CD14-positive monocyte (primary cell): ENCODE results near the gene HIBADH. TPM values are rescaled to one million over a fixed set of nuclear protein-coding genes. Genes with fewer than 3 reads are reported as not detected.

Experiments
- DNase-seq, 3 donors: peaks; one replicate each; pipeline ENCODE4 v3.0.0-alpha.2; 2011 to 2022
- H2AFZ ChIP-seq: 2 replicates; pipeline ENCODE4 v1.6.0; 2012; ENCODE audit warnings: mild to moderate bottlenecking, low read depth, low read length, inconsistent platforms; ENCODE audit not compliant: insufficient read depth, poor library complexity, severe bottlenecking
- H3K27ac ChIP-seq, 2 donors: 1 replicate in 1 of 2; 2 replicates in 1 of 2; pipeline ENCODE4 v1.5.1; 2012 to 2013; ENCODE audit warnings: low read length in 2 of 2, control low read depth in 1 of 2, inconsistent platforms in 1 of 2, low read depth in 1 of 2, mild to moderate bottlenecking in 1 of 2
- H3K27me3 ChIP-seq, 2 donors: one replicate each; pipeline versions ENCODE4 v1.6.0 to v1.6.1; 2011 to 2013; ENCODE audit warnings: low read length in 2 of 2; ENCODE audit not compliant: control insufficient read depth in 2 of 2, insufficient read depth in 2 of 2
- H3K36me3 ChIP-seq, 2 donors: replicated peaks in 1 of 2; 1 replicate in 1 of 2; 2 replicates in 1 of 2; pipeline versions ENCODE4 v1.5.1 to v1.6.1; 2012 to 2013; ENCODE audit warnings: low read length in 2 of 2, control low read depth in 1 of 2, inconsistent platforms in 1 of 2, mild to moderate bottlenecking in 1 of 2; ENCODE audit not compliant: insufficient read depth in 2 of 2, control insufficient read depth in 1 of 2
- H3K4me1 ChIP-seq, 2 donors: 1 replicate in 1 of 2; 2 replicates in 1 of 2; pipeline versions ENCODE4 v1.5.1 to v1.6.1; 2012 to 2013; ENCODE audit warnings: low read length in 2 of 2, control low read depth in 1 of 2, inconsistent platforms in 1 of 2, mild to moderate bottlenecking in 1 of 2, moderate library complexity in 1 of 2; ENCODE audit not compliant: insufficient read depth in 2 of 2, control insufficient read depth in 1 of 2
- H3K4me2 ChIP-seq: replicated peaks from 2 replicates; pipeline ENCODE3; 2012; ENCODE audit warnings: low read length, moderate library complexity, mild to moderate bottlenecking; ENCODE audit not compliant: poor library complexity, severe bottlenecking; ENCODE audit errors: extremely low read depth
- H3K4me3 ChIP-seq, 3 experiments: fragments of 200-600 bp in 1 of 3; sonication (generic) in 1 of 3; replicated peaks in 1 of 3; 1 replicate in 2 of 3; 2 replicates in 1 of 3; pipeline ENCODE4 v1.5.1; 2011 to 2013; ENCODE audit warnings: low read length in 3 of 3, mild to moderate bottlenecking in 3 of 3, control low read depth in 2 of 3, low read depth in 2 of 3, inconsistent platforms in 1 of 3, moderate library complexity in 1 of 3
- H3K79me2 ChIP-seq: 2 replicates; pipeline ENCODE4 v1.6.0; 2012; ENCODE audit warnings: mild to moderate bottlenecking, control low read depth, inconsistent platforms, low read length, moderate library complexity; ENCODE audit not compliant: insufficient read depth
- H3K9ac ChIP-seq: 2 replicates; pipeline ENCODE4 v1.6.0; 2017; ENCODE audit warnings: low read length, mild to moderate bottlenecking; ENCODE audit not compliant: insufficient read depth, poor library complexity, severe bottlenecking
- H3K9me3 ChIP-seq, 2 donors: replicated peaks in 1 of 2; 1 replicate in 1 of 2; 2 replicates in 1 of 2; pipeline versions ENCODE4 v1.5.1 to v1.6.1; 2012 to 2013; ENCODE audit warnings: low read length in 2 of 2, control low read depth in 1 of 2; ENCODE audit not compliant: control insufficient read depth in 1 of 2, insufficient read depth in 1 of 2
- H4K20me1 ChIP-seq: 2 replicates; pipeline ENCODE4 v1.6.0; 2012; ENCODE audit warnings: mild to moderate bottlenecking, low read length, control low read depth, moderate library complexity; ENCODE audit not compliant: insufficient read depth
- H3K27ac Mint-ChIP-seq, 7 donors: one replicate each; pipeline ENCODE4 v1.8.0; 2020; ENCODE audit warnings: mild to moderate bottlenecking in 7 of 7, mixed read lengths in 7 of 7, moderate library complexity in 6 of 7, inconsistent platforms in 2 of 7
- H3K27me3 Mint-ChIP-seq, 3 donors: one replicate each; pipeline ENCODE4 v1.8.0; 2021 to 2022; ENCODE audit warnings: low read depth in 3 of 3, mild to moderate bottlenecking in 3 of 3, mixed read lengths in 3 of 3, moderate library complexity in 3 of 3, inconsistent platforms in 1 of 3
- H3K36me3 Mint-ChIP-seq, 2 donors: one replicate each; pipeline ENCODE4 v1.8.0; 2020; ENCODE audit warnings: mixed read lengths in 2 of 2, inconsistent platforms in 1 of 2, mild to moderate bottlenecking in 1 of 2
- H3K4me1 Mint-ChIP-seq: one replicate; pipeline ENCODE4 v1.8.0; 2020; ENCODE audit warnings: mild to moderate bottlenecking, mixed read lengths
- H3K4me3 Mint-ChIP-seq, 2 donors: one replicate each; pipeline ENCODE4 v1.8.0; 2020; ENCODE audit warnings: mild to moderate bottlenecking in 2 of 2, mixed read lengths in 2 of 2, moderate library complexity in 1 of 2
- H3K9me3 Mint-ChIP-seq, 7 donors: one replicate each; pipeline ENCODE4 v1.8.0; 2020 to 2022; ENCODE audit warnings: mixed read lengths in 7 of 7, mild to moderate bottlenecking in 6 of 7, moderate library complexity in 6 of 7, inconsistent platforms in 2 of 7
- WGBS: methylation state at CpG from one replicate; pipeline ENCODE4 v1.1.5; 2013; ENCODE audit warnings: missing lambda C conversion rate; ENCODE audit not compliant: insufficient coverage; 5-methylcytosine and 5-hydroxymethylcytosine counted together
- intact Hi-C, 2 donors: fragments of 100-400 bp; cut with micrococcal nuclease; formaldehyde crosslinking; loops; one replicate each; pipeline versions ENCODE4 v1.15.0 to v1.15.1; 2023
- polyA plus RNA-seq, 3 donors: library from polyadenylated mRNA; depleted of rRNA in 1 of 3; unstranded in 2 of 3; stranded (reverse) in 1 of 3; fragments of 300-500 nt in 2 of 3; fragments of >200 nt in 1 of 3; fragmentation: Illumina TruSeq in 2 of 3; gene quantifications; 1 replicate in 2 of 3; 2 replicates in 1 of 3; pipeline ENCODE4 v1.2.3, GENCODE V29; 2012 to 2021
- TF ChIP-seq, protein P1 (sequence below): fragments of 200-600 bp; IDR thresholded peaks from one replicate; pipeline ENCODE4 v1.8.0; 2022; ENCODE audit warnings: antibody characterized with exemption, mild to moderate bottlenecking

HIBADH gene
- polyA plus RNA-seq, 3 donors = 8.9 to 29.1 (median 26.5) TPM

DNA sequence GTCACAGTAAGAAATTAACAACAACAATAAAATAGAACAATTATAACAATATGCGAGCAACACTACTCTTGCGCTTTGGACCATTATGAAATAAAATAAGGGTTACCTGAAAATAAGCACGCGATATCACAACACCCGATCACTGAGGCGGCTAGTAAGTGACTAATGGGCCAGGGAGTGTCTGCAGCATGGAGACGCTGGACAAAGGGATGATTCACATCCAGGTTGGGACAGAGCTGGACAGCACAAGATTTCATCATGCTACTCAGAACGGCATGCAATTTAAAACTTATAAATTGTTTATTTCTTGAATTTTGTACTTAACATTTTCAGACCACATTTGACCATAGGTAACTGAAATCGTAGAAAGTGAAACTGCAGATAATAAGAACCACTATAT is 15.6 kb downstream of the HIBADH start:
- H3K9ac ChIP-seq = no peak overlapping the region
- DNase-seq = peak in 1 of 3 donors; percentile 27
- TF ChIP-seq, protein P1, sequence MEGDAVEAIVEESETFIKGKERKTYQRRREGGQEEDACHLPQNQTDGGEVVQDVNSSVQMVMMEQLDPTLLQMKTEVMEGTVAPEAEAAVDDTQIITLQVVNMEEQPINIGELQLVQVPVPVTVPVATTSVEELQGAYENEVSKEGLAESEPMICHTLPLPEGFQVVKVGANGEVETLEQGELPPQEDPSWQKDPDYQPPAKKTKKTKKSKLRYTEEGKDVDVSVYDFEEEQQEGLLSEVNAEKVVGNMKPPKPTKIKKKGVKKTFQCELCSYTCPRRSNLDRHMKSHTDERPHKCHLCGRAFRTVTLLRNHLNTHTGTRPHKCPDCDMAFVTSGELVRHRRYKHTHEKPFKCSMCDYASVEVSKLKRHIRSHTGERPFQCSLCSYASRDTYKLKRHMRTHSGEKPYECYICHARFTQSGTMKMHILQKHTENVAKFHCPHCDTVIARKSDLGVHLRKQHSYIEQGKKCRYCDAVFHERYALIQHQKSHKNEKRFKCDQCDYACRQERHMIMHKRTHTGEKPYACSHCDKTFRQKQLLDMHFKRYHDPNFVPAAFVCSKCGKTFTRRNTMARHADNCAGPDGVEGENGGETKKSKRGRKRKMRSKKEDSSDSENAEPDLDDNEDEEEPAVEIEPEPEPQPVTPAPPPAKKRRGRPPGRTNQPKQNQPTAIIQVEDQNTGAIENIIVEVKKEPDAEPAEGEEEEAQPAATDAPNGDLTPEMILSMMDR = no peak
- no peaks in the 10 kb centered on the region for H4K20me1 ChIP-seq
- H2AFZ ChIP-seq = no peak overlapping the region
- no peak overlapping the region for H3K4me2 ChIP-seq
- H3K9me3 ChIP-seq = no peaks in the 10 kb centered on the region
- no peak overlapping the region for H3K4me3 Mint-ChIP-seq
- H3K79me2 ChIP-seq = no peaks in the 10 kb centered on the region
- 98% methylated on average over 5 of the region's 9 CpGs for WGBS
- H3K4me1 ChIP-seq = no peaks in the 10 kb centered on the region
- no peak overlapping the region for H3K27ac Mint-ChIP-seq
- no peaks in the 10 kb centered on the region for H3K27me3 ChIP-seq
- H3K9me3 Mint-ChIP-seq = peaks cover 0 to 5% (median 0%) of the 10 kb centered on the region in 7 donors
- H3K27me3 Mint-ChIP-seq = no peaks in the 10 kb centered on the region
- H3K4me3 ChIP-seq = no peak overlapping the region
- H3K27ac ChIP-seq = no peak overlapping the region
- peaks cover 0 to 2% of the 10 kb centered on the region in 2 donors for H3K36me3 ChIP-seq
- intact Hi-C loops = no loop called here
- peaks cover 7 to 11% of the 10 kb centered on the region in 2 donors for H3K36me3 Mint-ChIP-seq
- no peaks in the 10 kb centered on the region for H3K4me1 Mint-ChIP-seq

DNA sequence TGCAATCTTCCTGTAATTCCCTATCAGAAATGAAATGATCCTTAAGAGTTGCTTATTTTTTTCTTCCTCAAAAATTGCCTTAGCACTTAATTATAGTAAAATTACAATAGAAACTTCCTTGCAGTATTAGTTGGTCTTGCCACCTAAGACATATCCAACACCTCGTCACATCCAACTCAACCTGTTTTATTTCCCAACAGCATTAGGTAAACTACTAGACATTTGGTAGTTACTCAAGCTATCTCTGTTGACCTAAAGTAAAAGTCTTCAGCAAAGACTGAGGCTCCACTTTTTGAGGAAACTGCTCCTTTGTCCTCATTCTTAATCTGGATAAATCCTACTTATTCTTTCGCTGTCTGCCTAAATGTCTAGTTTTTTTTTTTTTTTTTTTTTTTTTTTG is 20.4 kb downstream of the HIBADH start:
- Histone ChIP-seq H3K4me2 (no peak overlapping the region), H3K27me3 (no peaks in the 10 kb centered on the region), H3K27ac (no peak overlapping the region), H4K20me1 (no peaks in the 10 kb centered on the region), H3K9ac (no peak overlapping the region), H3K4me1 (no peaks in the 10 kb centered on the region), H3K4me3 (no peak overlapping the region), H3K36me3 (no peaks in the 10 kb centered on the region), H3K79me2 (no peaks in the 10 kb centered on the region), H3K9me3 (no peaks in the 10 kb centered on the region), H2AFZ (no peak overlapping the region)
- Mint-ChIP-seq H3K27ac (no peak overlapping the region), H3K27me3 (no peaks in the 10 kb centered on the region), H3K4me3 (no peak overlapping the region), H3K4me1 (peaks cover 3% of the 10 kb centered on the region), H3K36me3 (peaks cover 2 to 7% of the 10 kb centered on the region in 2 donors), H3K9me3 (peaks cover 0 to 5% (median 0%) of the 10 kb centered on the region in 7 donors)
- no peak for DNase-seq
- intact Hi-C loops = no loop called here
- WGBS = 100% methylated on average over 1 of the region's 2 CpGs
- TF ChIP-seq, protein P1 = no peak
